Endothelial cell (in vitro differentiated cells): ENCODE results near the gene ZNF669. TPM values are rescaled to one million over a fixed set of nuclear protein-coding genes. Genes with fewer than 3 reads are reported as not detected.
A peak's percentile ranks its signal among the peaks of the same experiment; 100 is the strongest.
"Not testable (repeated sequence)": the region's sequence is repeated elsewhere in the genome, so short reads cannot be mapped to it uniquely, and the experiment has no call there.

Experiments used
- DNase-seq: peaks from one replicate; pipeline ENCODE4 v3.0.0; 2021; ENCODE audit warnings: low spot score
- H3K27ac Mint-ChIP-seq: one replicate; pipeline ENCODE4 v1.8.0; 2021; ENCODE audit warnings: mixed read lengths, inconsistent platforms; ENCODE audit not compliant: unreplicated experiment
- H3K27me3 Mint-ChIP-seq: one replicate; pipeline ENCODE4 v1.8.0; 2021; ENCODE audit warnings: mild to moderate bottlenecking, moderate library complexity, mixed read lengths, inconsistent platforms; ENCODE audit not compliant: unreplicated experiment
- H3K36me3 Mint-ChIP-seq: one replicate; pipeline ENCODE4 v1.8.0; 2021; ENCODE audit warnings: mild to moderate bottlenecking, low read depth, mixed read lengths, inconsistent platforms; ENCODE audit not compliant: unreplicated experiment
- H3K4me1 Mint-ChIP-seq: one replicate; pipeline ENCODE4 v1.8.0; 2021; ENCODE audit warnings: mild to moderate bottlenecking, mixed read lengths, inconsistent platforms; ENCODE audit not compliant: unreplicated experiment
- H3K4me3 Mint-ChIP-seq: one replicate; pipeline ENCODE4 v1.8.0; 2021; ENCODE audit warnings: mild to moderate bottlenecking, mixed read lengths, inconsistent platforms; ENCODE audit not compliant: unreplicated experiment
- H3K9me3 Mint-ChIP-seq: one replicate; pipeline ENCODE4 v1.8.0; 2021; ENCODE audit warnings: mixed read lengths, inconsistent platforms; ENCODE audit not compliant: unreplicated experiment
- CTCF ChIP-seq: fragments of 200-600 bp; sonication (generic); IDR thresholded peaks from one replicate; pipeline ENCODE4 v1.5.0; 2021; ENCODE audit warnings: antibody characterized with exemption; ENCODE audit not compliant: unreplicated experiment
- total RNA-seq: library from RNA; stranded (reverse); fragmentation: NEBNext Ultra II Directional; extraction: Animal tissue kit (Norgen Biotek cat#: 25700); gene quantifications from one replicate; pipeline ENCODE4 v1.2.1, GENCODE V29; 2021; ENCODE audit not compliant: unreplicated experiment

Gene ZNF669
- total RNA-seq, 1 donor from 2014 or later: 21.7 TPM

- Mint-ChIP-seq H3K36me3 (peaks cover 64% of the 10 kb centered on the region), H3K9me3 (peaks cover 20% of the 10 kb centered on the region), H3K4me3 (no peak overlapping the region), H3K4me1 (peaks cover 6% of the 10 kb centered on the region), H3K27ac (no peak overlapping the region), H3K27me3 (peaks cover 8% of the 10 kb centered on the region)
- no peak for TF ChIP-seq CTCF
- DNase-seq: no peak
Observed at GRCh38 chr1:247131236-247131635, 27.1 kb upstream of the ZNF669 start.

DNA sequence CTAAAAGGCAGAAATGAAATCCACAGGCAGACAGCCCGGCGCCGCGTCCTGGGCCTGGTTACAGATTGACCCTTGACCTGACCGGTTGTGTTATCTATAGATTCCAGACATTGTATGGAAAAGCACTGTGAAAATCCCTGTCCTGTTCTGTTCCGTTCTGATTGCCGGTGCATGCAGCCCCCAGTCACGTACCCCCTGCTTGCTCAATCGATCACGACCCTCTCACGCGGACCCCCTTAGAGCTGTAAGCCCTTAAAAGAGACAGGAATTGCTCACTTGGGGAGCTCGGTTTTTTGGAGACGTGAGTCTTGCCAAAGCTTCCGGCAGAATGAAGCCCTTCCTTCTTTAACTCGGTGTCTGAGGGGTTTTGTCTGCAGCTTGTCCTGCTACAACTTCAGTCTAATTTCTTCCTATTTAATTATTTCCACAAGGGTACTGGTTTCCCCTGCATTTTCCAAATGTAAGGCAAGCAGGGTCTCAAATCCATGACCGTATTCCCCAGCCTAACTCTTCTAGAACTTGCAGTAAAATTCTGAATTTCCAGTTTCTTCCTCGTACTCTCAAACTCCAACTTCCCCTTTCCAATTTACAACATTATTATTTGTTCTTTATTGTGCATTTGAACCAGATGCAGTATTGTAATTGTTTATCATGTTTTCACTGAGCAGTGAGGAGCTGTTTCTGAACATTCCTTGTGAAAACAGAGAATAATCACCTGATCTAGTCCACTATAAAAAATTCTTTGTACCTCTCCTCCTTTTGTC lies 23.5 kb upstream of the ZNF669 start:
- Mint-ChIP-seq H3K27ac (peak overlapping the region; percentile 93), H3K9me3 (peaks cover 12% of the 10 kb centered on the region), H3K4me3 (peak overlapping the region; percentile 96), H3K36me3 (peaks cover 39% of the 10 kb centered on the region)
- DNase-seq, H3K27me3 Mint-ChIP-seq, H3K4me1 Mint-ChIP-seq: not testable (repeated sequence)

GRCh38 chr1:247126601-247127000 lies 22.4 kb upstream of the ZNF669 start:
- H3K27me3 Mint-ChIP-seq, H3K9me3 Mint-ChIP-seq, H3K4me3 Mint-ChIP-seq, H3K4me1 Mint-ChIP-seq, H3K27ac Mint-ChIP-seq, DNase-seq: not testable (repeated sequence)
- H3K36me3 Mint-ChIP-seq: peaks cover 29% of the 10 kb centered on the region

GRCh38 chr1:247126166-247126565 lies 22.0 kb upstream of the ZNF669 start:
- H3K4me1 Mint-ChIP-seq, H3K4me3 Mint-ChIP-seq, DNase-seq, H3K27me3 Mint-ChIP-seq, H3K9me3 Mint-ChIP-seq, H3K27ac Mint-ChIP-seq: not testable (repeated sequence)
- peaks cover 29% of the 10 kb centered on the region for H3K36me3 Mint-ChIP-seq

DNA sequence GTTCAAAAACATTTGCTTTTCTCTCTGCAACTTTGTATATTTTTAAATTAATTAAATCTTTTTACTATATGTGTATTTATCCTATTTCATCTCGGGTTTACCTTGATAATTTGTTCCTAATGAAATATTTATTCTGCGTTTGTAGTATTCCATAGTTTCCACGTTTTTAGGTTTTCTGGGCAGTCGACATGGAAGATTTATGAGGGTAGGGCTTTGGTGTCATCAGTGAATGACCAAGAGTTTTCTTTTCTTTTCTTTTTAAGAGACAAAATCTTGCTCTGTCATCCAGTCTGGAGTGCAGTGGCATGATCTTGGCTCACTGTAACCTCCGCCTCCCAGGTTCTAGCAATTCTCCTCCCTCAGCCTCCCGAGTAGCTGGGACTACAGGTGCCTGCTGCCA lies 17.2 kb upstream of the ZNF669 start:
- H3K4me3 Mint-ChIP-seq: no peak overlapping the region
- peaks cover 5% of the 10 kb centered on the region for H3K9me3 Mint-ChIP-seq
- H3K27me3 Mint-ChIP-seq: no peaks in the 10 kb centered on the region
- H3K36me3 Mint-ChIP-seq: peaks cover 9% of the 10 kb centered on the region
- DNase-seq: no peak
- H3K27ac Mint-ChIP-seq: no peak overlapping the region
- no peak for TF ChIP-seq CTCF
- H3K4me1 Mint-ChIP-seq: no peaks in the 10 kb centered on the region

DNA sequence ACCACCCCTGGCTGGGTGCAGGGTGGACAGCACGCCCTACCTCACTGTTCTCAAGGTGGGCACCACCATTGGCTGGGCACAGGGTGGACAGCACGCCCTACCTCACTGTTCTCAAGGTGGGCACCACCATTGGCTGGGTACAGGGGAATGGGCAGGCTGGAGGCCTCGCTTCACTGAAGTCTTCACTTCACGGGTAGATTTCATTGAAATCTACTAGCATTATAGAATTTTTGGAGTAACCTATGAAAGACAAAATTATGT lies 16.2 kb upstream of the ZNF669 start:
- not testable (repeated sequence) for H3K4me3 Mint-ChIP-seq, H3K9me3 Mint-ChIP-seq, DNase-seq, H3K27me3 Mint-ChIP-seq, H3K27ac Mint-ChIP-seq, H3K4me1 Mint-ChIP-seq, H3K36me3 Mint-ChIP-seq

GRCh38 chr1:247119600-247120407 lies 15.6 kb upstream of the ZNF669 start:
- H3K27me3 Mint-ChIP-seq: peaks cover 3% of the 10 kb centered on the region
- no peak overlapping the region for H3K4me3 Mint-ChIP-seq
- peaks cover 5% of the 10 kb centered on the region for H3K36me3 Mint-ChIP-seq
- no peaks in the 10 kb centered on the region for H3K4me1 Mint-ChIP-seq
- peaks cover 5% of the 10 kb centered on the region for H3K9me3 Mint-ChIP-seq
- no peak for DNase-seq
- no peak overlapping the region for H3K27ac Mint-ChIP-seq
- TF ChIP-seq CTCF: no peak
